ENCODE data around the gene GUCY2C.
"Not testable (repeated sequence)": the region's sequence is repeated elsewhere in the genome, so short reads cannot be mapped to it uniquely, and the experiment has no call there.

Gene GUCY2C

DNA sequence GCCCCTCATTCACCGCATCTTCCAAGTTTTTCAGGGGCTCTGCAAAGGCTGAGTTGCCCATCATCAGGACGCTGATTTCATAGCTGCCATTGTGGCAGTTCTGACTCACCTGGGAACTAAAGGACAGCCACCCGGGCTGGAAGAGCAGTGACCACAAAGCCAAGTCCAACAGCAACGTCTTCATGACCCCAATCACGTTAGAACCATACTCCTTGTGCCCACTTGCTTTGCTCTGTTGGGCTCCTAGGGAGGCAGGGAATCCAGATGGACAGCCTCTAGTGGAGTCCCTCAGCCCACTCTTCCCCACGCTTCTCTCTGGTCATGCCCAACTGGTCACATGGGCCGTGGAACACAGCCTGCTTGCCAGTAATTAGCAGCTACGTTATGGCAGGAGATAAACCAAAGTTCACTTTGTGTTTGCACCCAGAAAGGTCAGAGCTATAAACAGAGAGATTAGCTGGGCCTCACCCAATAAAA is at the start of gene GUCY2C:
TSS of gene GUCY2C (minus strand) at position 335 of the 477 bp plus-strand sequence. CDS start at position 184, 151 bp downstream.
- H3K36me3 ChIP-seq (ENCODE audit: control insufficient read depth, insufficient read depth, low read length): no peaks in the 10 kb centered on the region; the same call in 1 of the 2 replicates
- no peak within 1 kb of the TSS for H3K4me3 ChIP-seq (ENCODE audit: low read length)
- no peaks in the 10 kb centered on the region for H3K27me3 ChIP-seq (ENCODE audit: control insufficient read depth, insufficient read depth, low read length)
- no peak within 1 kb of the TSS for H3K27ac ChIP-seq (ENCODE audit: low read length)
- no peak for DNase-seq (ENCODE audit: low read depth, low spot score)
- H3K4me1 ChIP-seq (ENCODE audit: control insufficient read depth, insufficient read depth, low read length): peaks cover 3% of the 10 kb centered on the region; the same call in 1 of the 2 replicates
- no CpG with 5 or more reads among the region's 8 CpGs for WGBS (ENCODE audit: insufficient coverage, insufficient read length)
- H3K9me3 ChIP-seq (ENCODE audit: control insufficient read depth, insufficient read depth, low read length): no peaks in the 10 kb centered on the region

DNA sequence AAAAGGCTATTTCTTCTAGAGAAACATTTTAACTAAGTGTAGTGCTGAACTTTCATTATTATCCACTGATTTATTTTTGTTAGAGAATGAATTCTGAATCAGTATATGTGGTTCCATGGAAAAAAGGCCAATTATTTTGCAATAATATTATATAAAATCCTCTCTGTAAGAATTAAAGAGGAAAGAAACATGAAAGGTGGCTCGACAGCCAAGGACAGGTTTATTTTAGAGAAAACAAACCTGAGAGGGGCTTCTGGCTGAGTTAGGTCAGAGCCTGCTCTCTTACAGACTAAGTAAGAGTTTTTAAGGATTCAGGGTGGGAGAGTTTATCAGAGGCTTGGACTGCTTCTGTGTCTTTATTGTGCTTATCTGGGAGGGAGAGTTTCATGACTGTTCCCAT is 46.7 kb upstream of the GUCY2C start:
- DNase-seq (ENCODE audit: low read depth, low spot score): no peak
- H3K27ac ChIP-seq (ENCODE audit: low read length): no peak overlapping the region
- no peaks in the 10 kb centered on the region for H3K27me3 ChIP-seq (ENCODE audit: control insufficient read depth, insufficient read depth, low read length)
- no peak overlapping the region for H3K4me3 ChIP-seq (ENCODE audit: low read length)
- no peaks in the 10 kb centered on the region for H3K36me3 ChIP-seq (ENCODE audit: control insufficient read depth, insufficient read depth, low read length)
- H3K4me1 ChIP-seq (ENCODE audit: control insufficient read depth, insufficient read depth, low read length): no peaks in the 10 kb centered on the region
- no peaks in the 10 kb centered on the region; the same call in 1 of the 2 replicates for H3K9me3 ChIP-seq (ENCODE audit: control insufficient read depth, insufficient read depth, low read length)
- WGBS (ENCODE audit: insufficient coverage, insufficient read length): no CpG with 5 or more reads among the region's 1 CpG

DNA sequence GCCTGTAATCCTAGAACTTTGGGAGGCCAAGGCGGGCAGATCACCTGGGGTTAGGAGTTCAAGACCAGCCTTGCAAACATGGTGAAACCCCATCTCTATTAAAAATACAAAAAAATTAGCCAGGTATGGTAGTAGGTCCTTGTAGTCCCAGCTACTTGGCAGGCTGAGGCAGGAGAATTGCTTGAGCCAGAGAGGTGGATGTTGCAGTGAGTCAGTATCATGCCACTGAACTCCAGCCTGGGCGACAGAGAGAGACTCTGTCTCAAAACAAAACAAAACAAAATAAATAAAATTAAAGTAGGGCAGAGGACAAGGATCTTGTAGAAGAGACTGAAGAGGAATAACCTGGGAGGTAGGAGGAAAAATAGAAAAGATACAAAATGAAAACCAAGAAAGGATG is 45.5 kb upstream of the GUCY2C start:
- no peaks in the 10 kb centered on the region for H3K36me3 ChIP-seq (ENCODE audit: control insufficient read depth, insufficient read depth, low read length)
- H3K27me3 ChIP-seq (ENCODE audit: control insufficient read depth, insufficient read depth, low read length): no peaks in the 10 kb centered on the region
- H3K27ac ChIP-seq (ENCODE audit: low read length): no peak overlapping the region
- no peak for DNase-seq (ENCODE audit: low read depth, low spot score)
- no CpG with 5 or more reads among the region's 2 CpGs for WGBS (ENCODE audit: insufficient coverage, insufficient read length)
- no peaks in the 10 kb centered on the region; the same call in 1 of the 2 replicates for H3K9me3 ChIP-seq (ENCODE audit: control insufficient read depth, insufficient read depth, low read length)
- H3K4me1 ChIP-seq (ENCODE audit: control insufficient read depth, insufficient read depth, low read length): no peaks in the 10 kb centered on the region
- H3K4me3 ChIP-seq (ENCODE audit: low read length): no peak overlapping the region

DNA sequence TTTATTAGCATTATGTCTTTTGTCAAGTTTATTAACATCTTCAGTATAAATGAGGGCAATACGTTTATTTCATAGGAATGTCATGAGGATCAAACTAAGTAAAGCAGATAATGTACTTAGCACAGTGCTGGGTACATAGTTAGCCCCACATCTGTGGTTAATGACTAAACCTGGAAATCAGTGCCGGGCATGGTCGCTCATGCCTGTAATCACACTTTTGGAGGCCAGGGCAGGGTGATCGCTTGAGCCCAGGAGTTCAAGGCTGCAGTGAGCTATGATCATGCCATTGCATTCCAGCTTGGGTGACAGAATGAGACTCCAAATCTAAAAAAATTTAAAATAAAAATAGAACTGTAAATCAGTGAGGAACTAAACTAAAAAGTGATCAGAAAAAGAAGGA is 44.8 kb upstream of the GUCY2C start:
- no peaks in the 10 kb centered on the region; the same call in 1 of the 2 replicates for H3K9me3 ChIP-seq (ENCODE audit: control insufficient read depth, insufficient read depth, low read length)
- no peak overlapping the region for H3K27ac ChIP-seq (ENCODE audit: low read length)
- WGBS (ENCODE audit: insufficient coverage, insufficient read length): no CpG with 5 or more reads among the region's 4 CpGs
- H3K4me1 ChIP-seq (ENCODE audit: control insufficient read depth, insufficient read depth, low read length): no peaks in the 10 kb centered on the region
- H3K36me3 ChIP-seq (ENCODE audit: control insufficient read depth, insufficient read depth, low read length): no peaks in the 10 kb centered on the region
- no peaks in the 10 kb centered on the region for H3K27me3 ChIP-seq (ENCODE audit: control insufficient read depth, insufficient read depth, low read length)
- no peak for DNase-seq (ENCODE audit: low read depth, low spot score)
- no peak overlapping the region for H3K4me3 ChIP-seq (ENCODE audit: low read length)

DNA sequence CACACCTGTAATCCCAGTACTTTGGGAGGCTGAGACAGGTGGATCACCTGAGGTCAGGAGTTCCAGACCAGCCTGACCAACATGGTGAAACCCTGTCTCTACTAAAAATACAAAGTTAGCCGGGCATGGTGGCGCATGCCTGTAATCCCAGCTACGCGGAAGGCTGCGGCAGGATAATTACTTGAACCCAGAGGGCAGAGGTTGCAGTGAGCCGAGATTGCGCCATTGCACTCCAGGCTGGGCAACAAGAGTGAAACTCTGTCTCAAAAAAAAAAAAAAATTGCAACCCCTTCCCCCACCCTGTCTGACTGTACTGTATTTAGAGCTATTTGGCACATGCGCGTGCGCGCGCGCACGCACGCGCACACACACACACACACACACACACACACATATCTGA is 40.0 kb upstream of the GUCY2C start:
- not testable (repeated sequence) for H3K27me3 ChIP-seq (ENCODE audit: control insufficient read depth, insufficient read depth, low read length); H3K27ac ChIP-seq (ENCODE audit: low read length); H3K9me3 ChIP-seq (ENCODE audit: control insufficient read depth, insufficient read depth, low read length); H3K4me1 ChIP-seq (ENCODE audit: control insufficient read depth, insufficient read depth, low read length); H3K4me3 ChIP-seq (ENCODE audit: low read length); H3K36me3 ChIP-seq (ENCODE audit: control insufficient read depth, insufficient read depth, low read length); DNase-seq (ENCODE audit: low read depth, low spot score)
- no CpG with 5 or more reads among the region's 16 CpGs for WGBS (ENCODE audit: insufficient coverage, insufficient read length)

DNA sequence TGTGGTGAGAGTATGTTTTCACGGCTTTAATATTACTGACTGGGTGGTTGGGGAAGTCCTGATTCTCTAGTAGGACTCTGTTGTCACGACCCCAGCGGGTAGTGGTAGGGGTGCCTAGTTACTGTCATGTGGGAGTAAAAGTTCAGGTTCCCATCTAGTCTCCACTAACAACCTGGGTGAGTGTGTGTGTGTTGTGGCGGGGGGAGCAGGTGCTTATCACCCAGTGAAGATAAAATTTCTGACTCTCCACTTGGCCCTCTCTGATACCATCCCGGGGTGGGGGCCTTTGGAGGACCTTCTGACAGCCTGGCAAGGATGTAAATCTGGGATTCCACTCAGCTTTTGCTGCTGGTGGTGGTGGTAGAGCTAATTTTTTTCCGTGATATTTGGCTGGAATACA is 35.4 kb upstream of the GUCY2C start:
- WGBS (ENCODE audit: insufficient coverage, insufficient read length): no CpG with 5 or more reads among the region's 6 CpGs

DNA sequence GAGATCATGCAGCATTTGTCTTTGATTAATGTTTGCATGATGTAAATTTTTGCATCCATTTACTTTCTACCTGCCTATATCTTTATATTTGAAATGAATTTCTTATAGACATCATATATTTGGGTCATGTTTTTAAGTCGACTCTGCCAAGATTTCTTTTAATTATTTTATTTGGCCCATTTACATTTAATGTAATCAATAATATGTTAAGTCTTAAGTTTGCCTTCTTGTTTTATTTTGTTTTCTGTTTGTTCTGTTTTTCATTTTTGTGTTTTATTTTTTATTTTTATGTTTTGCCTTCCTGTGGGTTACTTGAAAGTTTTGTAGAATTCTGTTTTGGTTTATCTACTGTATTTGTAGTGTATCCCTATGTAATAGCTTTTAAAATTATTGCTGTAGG is 33.2 kb upstream of the GUCY2C start:
- Histone ChIP-seq H3K27ac (ENCODE audit: low read length) (no peak overlapping the region), H3K4me3 (ENCODE audit: low read length) (no peak overlapping the region), H3K4me1 (ENCODE audit: control insufficient read depth, insufficient read depth, low read length) (no peaks in the 10 kb centered on the region), H3K9me3 (ENCODE audit: control insufficient read depth, insufficient read depth, low read length) (no peaks in the 10 kb centered on the region), H3K36me3 (ENCODE audit: control insufficient read depth, insufficient read depth, low read length) (no peaks in the 10 kb centered on the region), H3K27me3 (ENCODE audit: control insufficient read depth, insufficient read depth, low read length) (no peaks in the 10 kb centered on the region; the same call in 1 of the 2 replicates)
- no peak for DNase-seq (ENCODE audit: low read depth, low spot score)
- WGBS (ENCODE audit: insufficient coverage, insufficient read length): no CpG with 5 or more reads among the region's 1 CpG

More for the DNA sequence above, 35.4 kb upstream of the GUCY2C start:
- DNase-seq (ENCODE audit: low read depth, low spot score): no peak
- no peaks in the 10 kb centered on the region for H3K36me3 ChIP-seq (ENCODE audit: control insufficient read depth, insufficient read depth, low read length)
- no peaks in the 10 kb centered on the region for H3K4me1 ChIP-seq (ENCODE audit: control insufficient read depth, insufficient read depth, low read length)
- no peak overlapping the region for H3K4me3 ChIP-seq (ENCODE audit: low read length)
- H3K9me3 ChIP-seq (ENCODE audit: control insufficient read depth, insufficient read depth, low read length): no peaks in the 10 kb centered on the region
- H3K27me3 ChIP-seq (ENCODE audit: control insufficient read depth, insufficient read depth, low read length): no peaks in the 10 kb centered on the region; the same call in 1 of the 2 replicates
- no peak overlapping the region for H3K27ac ChIP-seq (ENCODE audit: low read length)

DNA sequence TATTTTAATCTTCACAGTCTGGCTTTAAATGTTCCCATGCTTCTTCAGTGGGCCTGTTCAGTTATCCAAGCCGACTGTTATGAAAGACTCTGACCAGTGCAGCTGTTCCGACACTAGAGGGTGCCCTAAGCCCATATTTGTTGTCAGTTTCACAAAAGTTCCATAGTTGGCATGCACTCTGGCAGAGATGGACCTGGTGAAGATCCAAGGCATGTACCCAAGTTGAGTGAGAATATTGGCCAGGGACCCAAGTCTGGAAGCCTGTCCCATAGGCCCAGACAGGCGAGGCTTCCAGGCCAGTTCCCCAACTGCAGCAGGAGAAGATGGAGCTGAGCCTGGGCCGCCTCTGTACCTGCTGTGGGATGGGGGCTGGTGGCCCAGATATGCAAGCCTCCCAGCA is 27.4 kb upstream of the GUCY2C start:
- Histone ChIP-seq H3K4me3 (ENCODE audit: low read length) (no peak overlapping the region), H3K36me3 (ENCODE audit: control insufficient read depth, insufficient read depth, low read length) (no peaks in the 10 kb centered on the region), H3K9me3 (ENCODE audit: control insufficient read depth, insufficient read depth, low read length) (no peaks in the 10 kb centered on the region), H3K27ac (ENCODE audit: low read length) (no peak overlapping the region), H3K4me1 (ENCODE audit: control insufficient read depth, insufficient read depth, low read length) (no peaks in the 10 kb centered on the region), H3K27me3 (ENCODE audit: control insufficient read depth, insufficient read depth, low read length) (no peaks in the 10 kb centered on the region)
- DNase-seq (ENCODE audit: low read depth, low spot score): no peak
- no CpG with 5 or more reads among the region's 4 CpGs for WGBS (ENCODE audit: insufficient coverage, insufficient read length)

DNA sequence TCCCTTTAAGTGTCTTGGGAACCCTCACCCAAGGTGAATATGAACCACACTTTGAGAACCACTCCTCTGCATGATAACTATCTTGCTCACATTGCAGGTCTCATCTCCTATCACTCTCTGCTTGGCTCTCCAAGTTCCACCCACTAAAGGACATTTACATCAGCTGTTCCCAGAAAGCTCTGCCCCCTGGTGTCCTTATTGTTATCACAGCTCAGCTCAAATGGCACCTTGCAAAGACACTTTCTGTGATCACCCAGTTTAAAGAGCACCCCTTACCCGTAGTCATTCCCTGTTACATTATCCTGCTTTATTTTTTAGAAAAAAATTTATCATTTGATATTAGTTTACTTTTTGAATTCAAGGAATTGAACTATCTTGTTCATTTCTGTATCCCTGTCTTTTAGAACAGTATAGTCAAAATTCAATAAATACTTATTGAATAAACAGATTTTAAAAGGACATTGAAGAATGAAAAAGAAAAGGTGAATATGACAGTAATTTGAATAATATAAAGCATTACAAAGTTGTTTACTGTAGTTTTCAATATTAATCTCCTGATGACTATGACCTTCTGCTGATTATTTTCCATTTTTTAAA is 20.5 kb upstream of the GUCY2C start:
- peaks cover 2% of the 10 kb centered on the region; the same call in 1 of the 2 replicates for H3K4me1 ChIP-seq (ENCODE audit: control insufficient read depth, insufficient read depth, low read length)
- DNase-seq (ENCODE audit: low read depth, low spot score): no peak
- no peak overlapping the region for H3K4me3 ChIP-seq (ENCODE audit: low read length)
- H3K27ac ChIP-seq (ENCODE audit: low read length): no peak overlapping the region
- H3K27me3 ChIP-seq (ENCODE audit: control insufficient read depth, insufficient read depth, low read length): no peaks in the 10 kb centered on the region
- WGBS (ENCODE audit: insufficient coverage, insufficient read length): no CpG with 5 or more reads among the region's 1 CpG
- H3K36me3 ChIP-seq (ENCODE audit: control insufficient read depth, insufficient read depth, low read length): no peaks in the 10 kb centered on the region; the same call in 1 of the 2 replicates
- no peaks in the 10 kb centered on the region for H3K9me3 ChIP-seq (ENCODE audit: control insufficient read depth, insufficient read depth, low read length)

DNA sequence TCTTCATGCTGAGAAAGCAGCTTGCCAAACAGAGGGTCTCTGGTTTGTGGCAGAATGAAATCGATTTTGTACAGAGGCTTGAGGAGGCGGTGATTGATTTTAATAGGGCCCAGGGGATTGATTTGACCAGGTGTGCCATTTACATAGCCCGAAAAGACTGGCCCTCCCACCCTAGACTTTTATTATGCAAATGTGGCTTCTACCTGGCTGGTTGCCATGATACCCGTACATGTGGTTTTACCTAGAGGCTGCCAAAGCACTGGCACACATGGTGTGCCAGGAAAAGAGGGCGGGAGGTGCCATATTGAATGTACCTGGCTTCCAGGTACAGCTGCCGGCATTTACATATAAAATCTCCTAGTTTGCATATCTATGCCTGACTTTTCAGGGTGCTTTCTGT is 18.0 kb upstream of the GUCY2C start:
- Histone ChIP-seq H3K27ac (ENCODE audit: low read length) (no peak overlapping the region), H3K36me3 (ENCODE audit: control insufficient read depth, insufficient read depth, low read length) (no peaks in the 10 kb centered on the region; the same call in 1 of the 2 replicates), H3K4me3 (ENCODE audit: low read length) (no peak overlapping the region), H3K4me1 (ENCODE audit: control insufficient read depth, insufficient read depth, low read length) (peaks cover 2% of the 10 kb centered on the region; the same call in 1 of the 2 replicates), H3K27me3 (ENCODE audit: control insufficient read depth, insufficient read depth, low read length) (no peaks in the 10 kb centered on the region), H3K9me3 (ENCODE audit: control insufficient read depth, insufficient read depth, low read length) (no peaks in the 10 kb centered on the region)
- DNase-seq (ENCODE audit: low read depth, low spot score): no peak
- WGBS (ENCODE audit: insufficient coverage, insufficient read length): no CpG with 5 or more reads among the region's 6 CpGs
